Endothelial cell of umbilical vein (primary cell): ENCODE measurements around the gene BEAN1. TPM values are rescaled to one million over a fixed set of nuclear protein-coding genes. Genes with fewer than 3 reads are reported as not detected.

ENCODE experiments used
- BruUV-seq: library from RNA; stranded (reverse); fragments of 400-500 nt; replicated peaks from 2 replicates; lab custom pipeline; 2021; lab: Mats Ljungman, UMichigan
- CTCF ChIA-PET: fragments of 300-600, 350-600 bp; sonication (Branson Sonifier 250); formaldehyde crosslinking; loops from one replicate; lab custom pipeline; 2021; ENCODE audit warnings: antibody characterized with exemption, inconsistent platforms; lab: Charles Lee
- POLR2A ChIA-PET: fragments of 300-600, 350-600 bp; sonication (Branson Sonifier 250); formaldehyde crosslinking; loops from one replicate; lab custom pipeline; 2021; ENCODE audit warnings: antibody characterized with exemption, inconsistent platforms; lab: Charles Lee
- DNase-seq: peaks from one replicate; pipeline ENCODE4 v3.0.0-alpha.2; 2011; ENCODE audit warnings: low read depth, low spot score
- FAIRE-seq: peaks from 2 replicates; lab custom pipeline; 2011; peaks lifted over from hg19 to GRCh38; lab: Jason Lieb, UNC
- H2AFZ ChIP-seq: 2 replicates; pipeline ENCODE4 v1.6.0; 2012; ENCODE audit warnings: low read depth, low read length, control low read depth, inconsistent platforms
- H3K27ac ChIP-seq: 2 replicates; pipeline ENCODE4 v1.5.1; 2011; ENCODE audit warnings: low read depth, mild to moderate bottlenecking, control low read depth, low read length, moderate library complexity; ENCODE audit not compliant: insufficient read depth
- H3K27me3 ChIP-seq, 2 experiments: 2 replicates each; pipeline versions ENCODE4 v1.6.0 to v1.6.1; 2011; ENCODE audit warnings: low read length in 2 of 2, mixed read lengths in 1 of 2; ENCODE audit not compliant: control insufficient read depth in 2 of 2, insufficient read depth in 2 of 2
- H3K36me3 ChIP-seq, 2 experiments: 2 replicates in 1 of 2; 3 replicates in 1 of 2; pipeline ENCODE4 v1.5.1; 2011; ENCODE audit warnings: low read length in 2 of 2, mild to moderate bottlenecking in 1 of 2, moderate library complexity in 1 of 2; ENCODE audit not compliant: control insufficient read depth in 2 of 2, insufficient read depth in 2 of 2; ENCODE audit errors: extremely low read depth in 1 of 2
- H3K4me1 ChIP-seq: 3 replicates; pipeline ENCODE4 v1.5.1; 2011; ENCODE audit warnings: mild to moderate bottlenecking, low read length; ENCODE audit not compliant: control insufficient read depth, insufficient read depth; ENCODE audit errors: extremely low read depth
- H3K4me2 ChIP-seq: 2 replicates; pipeline ENCODE4 v1.6.1; 2011; ENCODE audit warnings: low read length, control low read depth, mixed read lengths; ENCODE audit not compliant: insufficient read depth
- H3K4me3 ChIP-seq, 3 experiments: fragments of 200-600 bp in 1 of 3; sonication (generic), shearing (Covaris generic) in 1 of 3; replicated peaks in 1 of 3; 2 replicates each; pipeline ENCODE4 v1.5.1; 2011 to 2016; ENCODE audit warnings: control low read depth in 3 of 3, low read length in 3 of 3, mild to moderate bottlenecking in 2 of 3, inconsistent platforms in 1 of 3, low read depth in 1 of 3, moderate library complexity in 1 of 3; ENCODE audit not compliant: insufficient read depth in 1 of 3
- H3K79me2 ChIP-seq: 2 replicates; pipeline ENCODE4 v1.6.0; 2012; ENCODE audit warnings: low read length, inconsistent platforms; ENCODE audit not compliant: control insufficient read depth, insufficient read depth
- H3K9ac ChIP-seq: replicated peaks from 2 replicates; pipeline ENCODE3; 2011; ENCODE audit warnings: low read length, control low read depth; ENCODE audit not compliant: insufficient read depth; ENCODE audit errors: extremely low read depth
- H3K9me1 ChIP-seq: replicated peaks from 3 replicates; pipeline ENCODE4 v1.6.0; 2011; ENCODE audit warnings: mild to moderate bottlenecking, low read length; ENCODE audit not compliant: control insufficient read depth, insufficient read depth; ENCODE audit errors: extremely low read depth
- H3K9me3 ChIP-seq: replicated peaks from 2 replicates; pipeline ENCODE4 v1.5.1; 2012; ENCODE audit warnings: low read length, inconsistent platforms; ENCODE audit not compliant: control insufficient read depth, insufficient read depth
- H4K20me1 ChIP-seq: replicated peaks from 2 replicates; pipeline ENCODE3; 2011; ENCODE audit warnings: mild to moderate bottlenecking, low read length; ENCODE audit not compliant: control insufficient read depth, insufficient read depth; ENCODE audit errors: extremely low read depth
- CTCF ChIP-seq, 2 donors: IDR thresholded peaks; 1 replicate in 1 of 2; 2 replicates in 1 of 2; pipeline ENCODE4 v1.5.1; 2011; ENCODE audit warnings: low read length in 2 of 2, mild to moderate bottlenecking in 2 of 2, moderate library complexity in 2 of 2, control low read depth in 1 of 2, inconsistent platforms in 1 of 2, low read depth in 1 of 2; ENCODE audit not compliant: insufficient read depth in 1 of 2; ENCODE audit errors: extremely low read depth in 1 of 2
- EZH2 ChIP-seq: IDR thresholded peaks from 2 replicates; pipeline ENCODE4 v1.6.1; 2012; ENCODE audit warnings: borderline replicate concordance, low read depth, mild to moderate bottlenecking, moderate library complexity, low read length, inconsistent platforms; ENCODE audit not compliant: severe bottlenecking
- FOS ChIP-seq: IDR thresholded peaks from 2 replicates; pipeline ENCODE4 v1.6.1; 2011; ENCODE audit warnings: mild to moderate bottlenecking, low read length, moderate library complexity, borderline replicate concordance; ENCODE audit not compliant: insufficient read depth
- GATA2 ChIP-seq: IDR thresholded peaks from 2 replicates; pipeline ENCODE4 v1.7.0; 2011; ENCODE audit warnings: low read depth, mild to moderate bottlenecking, moderate library complexity, mixed read lengths, low read length; ENCODE audit not compliant: insufficient read length, insufficient read depth
- JUN ChIP-seq: IDR thresholded peaks from 2 replicates; pipeline ENCODE4 v1.6.1; 2011; ENCODE audit warnings: borderline replicate concordance, low read depth; ENCODE audit not compliant: insufficient read length, insufficient read depth
- MYC ChIP-seq: IDR thresholded peaks from one replicate; pipeline ENCODE4 v1.6.1; 2011; ENCODE audit warnings: mild to moderate bottlenecking, low read depth, low read length
- POLR2A ChIP-seq: IDR thresholded peaks from 2 replicates; pipeline ENCODE4 v1.6.1; 2012; ENCODE audit warnings: low read depth, mild to moderate bottlenecking, control low read depth, low read length
- POLR2AphosphoS5 ChIP-seq: IDR thresholded peaks from 2 replicates; pipeline ENCODE4 v1.6.1; 2012; ENCODE audit warnings: low read depth, mild to moderate bottlenecking, control low read depth, low read length, moderate library complexity; ENCODE audit not compliant: insufficient read depth
- dilution Hi-C: fragments of 300-500 bp; cut with MboI; formaldehyde crosslinking; loops from one replicate; pipeline ENCODE4 v1.15.0; 2019; ENCODE audit warnings: low sequenced_read_pairs; ENCODE audit not compliant: extremely low pct_ligation_motif_present
- intact Hi-C: fragments of 100-400 bp; cut with micrococcal nuclease; formaldehyde crosslinking; loops from one replicate; pipeline ENCODE4 v1.10.0; 2022
- polyA plus RNA-seq, 4 experiments: library from polyadenylated mRNA; depleted of rRNA in 3 of 4; stranded (reverse) in 3 of 4; unstranded in 1 of 4; fragments of >200 nt; gene quantifications; 2 replicates each; pipeline versions ENCODE4 v1.2.1 to v1.2.3, GENCODE V29; 2011 to 2012; ENCODE audit warnings: missing spikeins in 1 of 4
- total RNA-seq: library from RNA; stranded (reverse); gene quantifications from 2 replicates; pipeline ENCODE4 v1.2.3, GENCODE V29; 2021
- TF ChIP-seq, protein P1 (sequence below): IDR thresholded peaks from 2 replicates; pipeline ENCODE4 v1.6.1; 2011; ENCODE audit not compliant: insufficient read depth, insufficient read length

Gene BEAN1
- total and polyA plus RNA-seq, 2 donors (not counting 3 experiments of a cell fraction or from before 2014, with no cell fraction given): not detected

DNA sequence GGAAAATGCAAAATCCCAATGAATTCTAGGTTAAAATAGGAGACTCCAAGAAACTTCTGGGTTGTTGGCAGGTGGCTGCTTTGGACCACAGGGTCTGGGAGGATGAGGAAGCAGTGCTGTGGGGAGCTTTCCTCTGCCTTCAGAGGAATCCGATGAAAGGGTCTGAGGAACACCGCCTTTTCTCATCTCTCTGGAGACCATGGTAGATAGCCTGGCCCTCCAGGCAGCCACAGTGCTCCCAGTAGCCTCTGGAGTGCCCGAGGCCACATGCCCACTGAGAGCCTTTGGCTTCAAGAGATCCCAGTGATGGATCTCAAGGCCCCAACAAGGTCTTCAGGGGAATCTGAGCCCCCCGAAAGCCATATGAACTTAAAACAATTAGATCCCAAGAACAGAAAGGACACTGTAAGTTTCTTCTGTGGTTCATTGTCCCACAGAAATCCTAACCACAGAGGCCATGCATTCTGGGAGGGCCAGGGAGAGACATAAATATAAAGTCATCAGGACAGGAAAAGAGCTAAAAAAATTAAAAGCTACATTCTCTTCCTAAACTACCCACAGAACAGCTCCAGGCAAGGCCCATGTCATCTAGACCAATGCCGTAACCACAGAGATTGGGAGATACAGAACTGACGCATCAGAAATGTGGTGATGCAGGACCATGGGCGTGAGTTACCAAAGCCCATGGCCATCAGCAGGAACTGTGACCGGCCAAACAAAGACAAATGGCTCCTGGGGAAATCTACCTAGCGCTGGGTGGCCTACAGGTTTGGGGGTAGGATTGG, 98.5 kb downstream of the BEAN1 start:
- no peak overlapping the region for H3K4me2 ChIP-seq
- no peak overlapping the region for H3K4me3 ChIP-seq
- dilution Hi-C loops: no loop called here
- intact Hi-C loops: no loop called here
- H3K4me1 ChIP-seq: peaks cover 41% of the 10 kb centered on the region
- H3K36me3 ChIP-seq: peaks cover 0 to 11% of the 10 kb centered on the region in 2 experiments
- no peaks in the 10 kb centered on the region for H3K27me3 ChIP-seq
- POLR2A ChIA-PET: no interaction called here
- H4K20me1 ChIP-seq: no peaks in the 10 kb centered on the region
- H3K9me1 ChIP-seq: no peaks in the 10 kb centered on the region
- FAIRE-seq: no peak
- H3K27ac ChIP-seq: no peak overlapping the region
- H3K79me2 ChIP-seq: no peaks in the 10 kb centered on the region
- TF ChIP-seq EZH2: no peak
- TF ChIP-seq POLR2AphosphoS5: no peak
- no peak for TF ChIP-seq MYC
- TF ChIP-seq POLR2A: no peak
- no peak for TF ChIP-seq CTCF (IDR thresholded peaks at IDR 0.05; ENCODE audit: extremely low read depth in 1 of 2, insufficient read depth in 1 of 2, low read depth in 1 of 2, low read length in 2 of 2)
- no peak for TF ChIP-seq JUN
- TF ChIP-seq GATA2: no peak
- TF ChIP-seq FOS: no peak
- TF ChIP-seq, protein P1, sequence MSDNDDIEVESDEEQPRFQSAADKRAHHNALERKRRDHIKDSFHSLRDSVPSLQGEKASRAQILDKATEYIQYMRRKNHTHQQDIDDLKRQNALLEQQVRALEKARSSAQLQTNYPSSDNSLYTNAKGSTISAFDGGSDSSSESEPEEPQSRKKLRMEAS: no peak
- no peak for DNase-seq
- no peaks in the 10 kb centered on the region for H3K9me3 ChIP-seq
- CTCF ChIA-PET: interaction anchor here (0.7 to 2.1 kb wide), 3 partner anchors 10 to 17 kb away, joined by 3 to 6 read pairs (median 5); no protein-coding TSS in a partner anchor
- H2AFZ ChIP-seq: no peak overlapping the region
- no TSS peak for BruUV-seq
- no peak overlapping the region for H3K9ac ChIP-seq
